ENCODE data around the gene MAML3. TPM values are rescaled to one million over a fixed set of nuclear protein-coding genes. Genes with fewer than 3 reads are reported as not detected.

The MAML3 gene
- total and polyA plus RNA-seq, 2 experiments from 2014 or later: 1.7 to 6.5 TPM

GRCh38 chr4:139689093-139689722 is 464.8 kb downstream of the MAML3 start (continued):
- TF ChIP-seq ZNF462 (CRISPR knock-in tag; IDR thresholded peaks at IDR 0.05) (no peak), REST (IDR thresholded peaks at IDR 0.05; ENCODE audit: unreplicated experiment) (no peak), CTCF (conservative IDR thresholded peaks at IDR 0.05; ENCODE audit: low read depth in 2 of 2) (no peak), ZNF331 (CRISPR knock-in tag; IDR thresholded peaks at IDR 0.05; ENCODE audit: low read depth) (no peak), NANOG (IDR thresholded peaks at IDR 0.05; ENCODE audit: borderline replicate concordance) (no peak), STAT1 (IDR thresholded peaks at IDR 0.05; ENCODE audit: unreplicated experiment) (no peak), ZNF114 (CRISPR knock-in tag; IDR thresholded peaks at IDR 0.05) (no peak), ETS1 (IDR thresholded peaks at IDR 0.05) (no peak)
